ENCODE results near the gene SYT2. TPM values are rescaled to one million over a fixed set of nuclear protein-coding genes. Genes with fewer than 3 reads are reported as not detected.

The SYT2 gene
- total and polyA plus RNA-seq, 2 of the 13 experiments (the other 11 are each of a cell fraction or from before 2014, with no cell fraction given): not detected

GRCh38 chr1:202671399-202671798, 38.9 kb downstream of the SYT2 start:
- Histone ChIP-seq H2AFZ (ENCODE audit: low read length) (no peak overlapping the region), H3K9ac (ENCODE audit: insufficient read depth, low read depth, low read length) (no peak overlapping the region), H3K4me3 (replicated peaks in 1 of 3; ENCODE audit: insufficient read depth in 1 of 3, low read depth in 2 of 3, low read length in 3 of 3) (no peak overlapping the region), H4K20me1 (ENCODE audit: insufficient read depth, low read length) (no peaks in the 10 kb centered on the region), H3K4me1 (ENCODE audit: insufficient read depth, low read length) (no peaks in the 10 kb centered on the region), H3K9me3 (ENCODE audit: low read length) (no peaks in the 10 kb centered on the region), H3K36me3 (replicated peaks in 1 of 2; ENCODE audit: control insufficient read depth in 1 of 2, insufficient read depth in 2 of 2, low read length in 2 of 2) (no peaks in the 10 kb centered on the region), H3K27me3 (ENCODE audit: control insufficient read depth in 1 of 2, insufficient read depth in 2 of 2, low read length in 2 of 2) (peaks cover 0 to 20% of the 10 kb centered on the region in 2 experiments; a peak in 4 of 5 replicates), H3K4me2 (ENCODE audit: low read depth, low read length) (no peak overlapping the region), H3K27ac (ENCODE audit: extremely low read length, insufficient read depth, low read length) (no peak overlapping the region), H3K79me2 (ENCODE audit: insufficient read depth, low read length) (no peaks in the 10 kb centered on the region)
- POLR2A ChIA-PET: no interaction called here
- DNase-seq (ENCODE audit: low spot score) (no peak), ATAC-seq (no peak), FAIRE-seq (no peak)
- CTCF ChIA-PET (ENCODE audit: low intra/inter-chr PET ratio, low total read pairs): no interaction called here
- TF ChIP-seq, protein P1, sequence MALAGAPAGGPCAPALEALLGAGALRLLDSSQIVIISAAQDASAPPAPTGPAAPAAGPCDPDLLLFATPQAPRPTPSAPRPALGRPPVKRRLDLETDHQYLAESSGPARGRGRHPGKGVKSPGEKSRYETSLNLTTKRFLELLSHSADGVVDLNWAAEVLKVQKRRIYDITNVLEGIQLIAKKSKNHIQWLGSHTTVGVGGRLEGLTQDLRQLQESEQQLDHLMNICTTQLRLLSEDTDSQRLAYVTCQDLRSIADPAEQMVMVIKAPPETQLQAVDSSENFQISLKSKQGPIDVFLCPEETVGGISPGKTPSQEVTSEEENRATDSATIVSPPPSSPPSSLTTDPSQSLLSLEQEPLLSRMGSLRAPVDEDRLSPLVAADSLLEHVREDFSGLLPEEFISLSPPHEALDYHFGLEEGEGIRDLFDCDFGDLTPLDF (CRISPR knock-in tag; IDR thresholded peaks at IDR 0.05): no peak
- TF ChIP-seq ZNF589 (CRISPR knock-in tag; conservative IDR thresholded peaks at IDR 0.05) (no peak), DMTF1 (CRISPR knock-in tag; IDR thresholded peaks at IDR 0.05) (no peak), ZNF891 (CRISPR knock-in tag; IDR thresholded peaks at IDR 0.05) (no peak), ZNF292 (CRISPR knock-in tag; IDR thresholded peaks at IDR 0.05; ENCODE audit: borderline replicate concordance, low read depth) (no peak), ZNF224 (CRISPR knock-in tag; IDR thresholded peaks at IDR 0.05) (no peak), FOXK1 (CRISPR knock-in tag; IDR thresholded peaks at IDR 0.05; ENCODE audit: borderline replicate concordance, low read depth) (no peak), POLR2AphosphoS2 (IDR thresholded peaks at IDR 0.05; ENCODE audit: low read depth, low read length) (no peak), ZNF816 (CRISPR knock-in tag; IDR thresholded peaks at IDR 0.05; ENCODE audit: borderline replicate concordance) (no peak), ZMYM2 (CRISPR knock-in tag; IDR thresholded peaks at IDR 0.05) (no peak), ARID4A (CRISPR knock-in tag; IDR thresholded peaks at IDR 0.05; ENCODE audit: borderline replicate concordance) (no peak), ATF7-NPFF (CRISPR knock-in tag; IDR thresholded peaks at IDR 0.05; ENCODE audit: low read depth) (no peak), ZNF674 (CRISPR knock-in tag; IDR thresholded peaks at IDR 0.05; ENCODE audit: low read depth) (no peak), ZNF772 (CRISPR knock-in tag; IDR thresholded peaks at IDR 0.05) (no peak), ETV5 (CRISPR knock-in tag; IDR thresholded peaks at IDR 0.05; ENCODE audit: borderline replicate concordance) (no peak), ZNF414 (CRISPR knock-in tag; IDR thresholded peaks at IDR 0.05) (no peak)
- in situ Hi-C loops (cut with HindIII; ENCODE audit: extremely low pct_ligation_motif_present, low pct_unique_long_range_greater_than_20kb) (no loop called here), intact Hi-C loops (cut with micrococcal nuclease; ENCODE audit: unreplicated experiment) (no loop called here)
- 3% methylated on average over 5 of the region's 5 CpGs for WGBS (ENCODE audit: low lambda C conversion rate)
- no TSS peak for BruUV-seq (replicated peaks)
